Central memory CD4-positive, alpha-beta T cell (primary cell): ENCODE results near the gene MAVS.
"Not testable (repeated sequence)": the region's sequence is repeated elsewhere in the genome, so short reads cannot be mapped to it uniquely, and the experiment has no call there.

ENCODE experiments used
- DNase-seq: peaks from one replicate; pipeline ENCODE4 v3.0.0; 2022

Gene MAVS

GRCh38 chr20:3857405-3857804 is 10.8 kb downstream of the MAVS start:
- DNase-seq: no peak

- no peak for DNase-seq
Observed at GRCh38 chr20:3858689-3859088, 12.1 kb downstream of the MAVS start.

GRCh38 chr20:3861191-3861590 is 14.6 kb downstream of the MAVS start:
- DNase-seq: no peak

- DNase-seq: no peak
Observed at GRCh38 chr20:3862333-3862732, 15.7 kb downstream of the MAVS start.

DNA sequence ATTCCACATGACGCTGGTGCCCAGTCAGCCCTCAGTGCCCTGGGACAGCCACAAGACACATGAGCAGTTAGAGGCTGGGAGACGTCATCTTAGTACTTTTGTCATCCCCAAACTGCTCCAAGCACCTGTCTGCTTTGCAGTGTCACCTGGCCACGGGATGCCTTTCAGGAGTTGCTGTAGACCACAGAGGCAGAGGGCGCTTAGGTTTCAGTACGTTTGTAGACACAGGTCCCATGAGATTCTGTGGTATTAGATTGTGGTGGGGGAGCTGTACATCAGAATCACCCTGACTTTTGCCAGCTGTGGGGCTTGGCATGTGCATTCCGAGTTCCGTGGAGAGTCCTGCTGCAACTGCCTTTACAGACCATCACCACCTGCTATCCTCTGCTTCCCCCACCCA is 16.7 kb downstream of the MAVS start:
- DNase-seq: no peak

DNA sequence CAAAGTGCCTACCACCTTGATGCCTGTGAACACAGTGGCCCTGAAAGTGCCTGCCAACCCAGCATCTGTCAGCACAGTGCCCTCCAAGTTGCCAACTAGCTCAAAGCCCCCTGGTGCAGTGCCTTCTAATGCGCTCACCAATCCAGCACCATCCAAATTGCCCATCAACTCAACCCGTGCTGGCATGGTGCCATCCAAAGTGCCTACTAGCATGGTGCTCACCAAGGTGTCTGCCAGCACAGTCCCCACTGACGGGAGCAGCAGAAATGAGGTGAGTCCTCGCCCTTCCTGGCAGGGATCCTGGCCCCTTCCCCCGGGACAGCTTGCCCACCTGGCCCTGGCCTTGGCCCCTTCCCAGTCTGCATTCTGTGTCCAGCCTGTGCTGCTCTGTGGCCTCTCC is 17.9 kb downstream of the MAVS start:
- no peak for DNase-seq

DNA sequence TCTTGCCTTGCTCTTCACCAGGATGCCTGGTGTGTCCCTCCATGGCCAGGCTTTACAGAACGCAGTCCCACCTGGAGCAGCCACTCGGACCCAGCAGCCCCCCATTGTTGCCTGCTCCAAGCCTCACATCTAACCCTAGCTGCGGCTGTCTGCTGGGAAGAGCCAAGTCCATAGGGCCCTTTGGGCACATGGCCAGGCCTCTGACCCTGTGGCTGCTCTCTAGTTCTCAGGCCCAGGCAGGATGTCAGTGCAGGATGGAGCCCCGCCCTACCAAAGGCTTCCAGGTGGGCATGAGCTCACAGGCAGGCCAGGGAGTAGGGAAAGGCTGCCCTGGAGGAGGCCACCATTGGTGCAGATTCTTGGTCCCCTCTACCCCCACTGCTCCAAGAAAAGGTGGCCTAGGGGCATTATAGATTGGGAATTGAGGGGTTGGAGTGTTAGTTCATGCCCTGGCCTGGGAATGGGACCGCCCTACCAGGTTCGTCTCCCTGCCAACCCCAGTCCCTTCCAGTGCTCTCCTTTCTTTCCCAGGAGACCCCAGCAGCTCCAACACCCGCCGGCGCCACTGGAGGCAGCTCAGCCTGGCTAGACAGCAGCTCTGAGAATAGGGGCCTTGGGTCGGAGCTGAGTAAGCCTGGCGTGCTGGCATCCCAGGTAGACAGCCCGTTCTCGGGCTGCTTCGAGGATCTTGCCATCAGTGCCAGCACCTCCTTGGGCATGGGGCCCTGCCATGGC is 18.7 kb downstream of the MAVS start:
- no peak for DNase-seq

- DNase-seq: no peak
Observed at GRCh38 chr20:3865887-3866407, 19.3 kb downstream of the MAVS start.

DNA sequence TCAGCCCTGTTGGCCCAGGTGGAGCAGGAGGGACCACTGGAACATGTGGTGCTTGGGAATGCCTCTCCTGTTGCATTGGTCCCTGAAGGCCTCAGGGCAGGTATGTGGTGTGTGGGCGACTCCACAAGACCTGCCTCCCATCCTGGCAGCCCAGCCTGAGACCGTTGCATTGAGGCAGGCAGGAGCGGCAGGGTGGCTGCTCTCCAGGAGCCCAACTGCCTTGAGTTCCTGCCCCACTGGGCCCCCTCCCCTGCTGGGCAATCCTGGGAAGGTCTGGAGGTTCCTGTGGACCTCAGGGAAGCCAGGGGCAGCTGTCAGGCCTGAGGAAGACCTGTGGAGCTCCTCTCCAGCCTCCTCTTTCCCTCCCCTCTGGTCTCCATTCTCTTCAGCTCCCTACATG is 19.8 kb downstream of the MAVS start:
- no peak for DNase-seq

GRCh38 chr20:3867802-3868201 is 21.2 kb downstream of the MAVS start:
- DNase-seq: no peak

GRCh38 chr20:3869839-3870634 is 23.4 kb downstream of the MAVS start:
- DNase-seq: no peak

DNA sequence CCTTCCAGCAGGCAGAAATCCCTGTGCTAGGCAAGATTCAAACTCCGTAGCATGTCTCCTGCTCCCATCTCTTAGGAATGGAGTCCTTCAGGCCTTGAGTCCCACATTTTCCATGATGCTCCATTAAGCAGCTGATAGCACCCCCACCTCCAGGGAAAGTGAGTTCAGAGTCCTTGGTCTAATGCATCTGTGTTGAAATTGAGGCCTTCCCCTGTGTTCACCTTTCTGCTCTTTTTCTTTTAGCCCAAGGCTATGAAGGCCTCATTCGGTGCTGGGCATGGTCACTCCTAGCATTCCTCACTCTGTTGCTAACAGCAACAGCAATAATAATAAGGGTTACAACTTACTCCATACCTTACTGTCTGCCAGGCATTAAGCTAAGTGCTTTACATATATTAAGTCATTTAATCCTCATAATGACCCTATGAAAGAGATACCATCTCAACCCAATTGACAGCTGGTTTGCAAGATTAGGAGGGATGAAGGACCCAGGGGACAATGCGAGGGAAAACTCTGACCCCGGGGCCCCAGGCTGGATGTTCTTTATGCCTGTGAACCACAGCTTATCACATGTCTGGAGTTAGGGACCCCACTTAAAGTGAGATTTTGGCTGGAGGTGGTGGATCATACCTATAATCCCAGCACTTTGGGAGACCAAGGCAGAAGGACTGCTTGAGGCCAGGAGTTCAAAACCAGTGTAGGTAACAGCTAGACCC is 25.1 kb downstream of the MAVS start:
- no peak for DNase-seq

DNA sequence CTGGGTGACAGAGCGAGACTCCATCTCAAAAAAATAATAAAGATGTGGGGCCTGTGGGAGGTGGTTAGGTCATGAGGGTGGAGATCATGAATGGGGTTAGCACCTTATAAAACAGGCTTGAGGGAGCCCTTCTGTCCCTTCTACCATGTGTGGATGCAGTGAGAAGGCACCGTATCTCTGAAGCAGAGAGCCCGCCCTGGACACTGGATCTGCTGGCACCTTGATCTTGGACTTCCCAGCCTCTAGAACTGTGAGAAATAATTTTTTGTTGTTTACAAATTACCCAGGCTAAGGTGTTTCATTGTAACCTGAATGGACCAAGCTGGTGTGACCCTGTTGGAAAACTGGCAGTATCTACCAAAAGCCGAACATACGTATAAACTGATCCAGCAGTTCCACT is 26.9 kb downstream of the MAVS start:
- DNase-seq: no peak

DNA sequence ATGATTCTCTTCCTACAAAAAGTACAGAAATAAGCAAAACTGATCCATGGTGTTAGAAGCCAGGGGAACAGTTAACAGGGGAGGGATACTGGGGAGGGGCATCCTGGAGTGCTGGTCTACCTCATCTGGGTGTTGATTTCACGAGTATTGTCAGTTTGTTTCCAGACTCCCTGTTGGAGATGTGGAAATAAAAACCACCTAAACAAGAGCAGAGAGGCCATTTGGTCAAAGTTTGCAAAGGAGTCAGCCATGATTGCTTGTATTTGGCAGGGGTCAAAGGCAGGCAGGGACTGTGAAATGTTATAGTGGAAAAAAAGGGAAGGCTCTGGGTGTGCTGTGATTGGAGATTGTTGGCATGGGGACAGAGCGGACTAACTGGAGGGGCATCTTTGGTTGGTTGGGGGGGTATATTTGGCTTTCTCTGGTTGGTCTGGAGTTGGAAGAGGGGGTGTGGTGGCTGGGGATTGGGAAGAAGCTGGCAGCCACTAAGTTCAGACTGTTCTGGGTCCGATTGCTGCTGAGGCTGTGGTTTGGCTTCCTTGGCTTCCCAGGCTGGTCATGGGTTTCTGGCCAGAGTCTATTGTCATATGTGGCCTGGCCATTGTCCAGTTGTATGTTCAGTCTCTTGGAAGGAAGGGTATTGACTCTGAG is 27.7 kb downstream of the MAVS start:
- DNase-seq: no peak

- DNase-seq: no peak
Observed at GRCh38 chr20:3875378-3875974, 28.8 kb downstream of the MAVS start.

DNA sequence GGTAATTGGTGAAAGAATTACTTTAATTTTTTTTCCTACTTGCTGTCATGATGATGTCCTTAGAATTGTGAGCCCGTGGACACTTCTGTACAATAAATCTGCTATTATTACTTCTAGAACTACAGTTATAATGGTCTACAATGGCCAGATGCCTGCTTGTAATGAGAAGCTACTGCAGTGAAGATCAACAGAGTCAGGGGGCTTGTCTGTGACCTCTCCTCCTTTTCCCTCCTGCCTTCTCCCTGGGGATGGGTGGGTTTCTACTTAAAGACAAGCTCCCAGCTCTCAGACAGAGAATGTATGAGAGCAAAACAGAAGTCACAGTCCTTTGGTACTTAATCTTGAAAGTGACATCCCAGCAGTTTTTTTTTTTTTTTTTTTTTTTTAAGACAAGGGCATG is 29.4 kb downstream of the MAVS start:
- DNase-seq: no peak

- DNase-seq: no peak
Observed at GRCh38 chr20:3876676-3877075, 30.0 kb downstream of the MAVS start.

- not testable (repeated sequence) for DNase-seq
Observed at GRCh38 chr20:3878921-3879274, 32.3 kb downstream of the MAVS start.

GRCh38 chr20:3885715-3886114 is 39.1 kb downstream of the MAVS start:
- no peak for DNase-seq

DNA sequence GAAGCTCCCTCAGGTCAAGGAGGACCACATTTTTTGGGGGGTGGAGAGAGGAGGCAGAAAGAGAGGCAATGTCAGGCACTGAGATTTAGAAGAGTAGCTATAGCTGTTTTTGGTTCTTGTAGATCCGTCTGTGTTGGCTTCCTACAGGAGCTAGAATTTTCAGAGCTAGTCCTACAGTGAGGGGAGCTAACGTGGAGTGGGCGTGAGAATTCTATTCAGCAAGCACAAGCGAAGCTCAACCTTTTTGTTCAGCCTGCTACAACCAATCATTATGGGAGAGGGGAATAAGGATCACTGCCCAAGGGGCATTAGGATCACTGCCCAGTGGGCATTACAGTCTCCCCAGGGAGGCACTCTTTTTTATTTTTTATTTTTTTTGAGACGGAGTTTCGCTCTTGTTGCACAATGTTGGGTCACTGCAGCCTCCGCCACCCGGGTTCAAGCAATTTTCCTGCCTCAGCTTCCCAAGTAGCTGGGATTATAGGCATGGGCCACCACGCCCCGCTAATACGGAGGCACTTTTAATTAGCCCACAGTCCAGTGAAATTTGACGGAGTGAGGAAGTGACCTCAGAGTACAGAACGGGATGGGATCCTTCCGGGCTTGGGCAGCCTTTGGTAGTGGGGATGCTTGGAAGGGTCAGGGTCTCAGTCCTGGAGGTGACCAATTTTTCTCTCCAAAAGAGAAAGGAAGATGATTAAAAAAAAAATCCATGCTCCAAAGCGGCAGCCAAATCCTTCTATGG is 41.4 kb downstream of the MAVS start:
- DNase-seq: no peak

- peak; percentile 95 for DNase-seq
Observed at GRCh38 chr20:3888622-3889488, 42.2 kb downstream of the MAVS start, which contains the start of gene PANK2. PANK2 (plus strand) TSS chr20:3889387.
